ENCODE data around the gene TRIM54.
A peak's percentile ranks its signal among the peaks of the same experiment; 100 is the strongest.
"Not testable (repeated sequence)": the region's sequence is repeated elsewhere in the genome, so short reads cannot be mapped to it uniquely, and the experiment has no call there.

Gene TRIM54

DNA sequence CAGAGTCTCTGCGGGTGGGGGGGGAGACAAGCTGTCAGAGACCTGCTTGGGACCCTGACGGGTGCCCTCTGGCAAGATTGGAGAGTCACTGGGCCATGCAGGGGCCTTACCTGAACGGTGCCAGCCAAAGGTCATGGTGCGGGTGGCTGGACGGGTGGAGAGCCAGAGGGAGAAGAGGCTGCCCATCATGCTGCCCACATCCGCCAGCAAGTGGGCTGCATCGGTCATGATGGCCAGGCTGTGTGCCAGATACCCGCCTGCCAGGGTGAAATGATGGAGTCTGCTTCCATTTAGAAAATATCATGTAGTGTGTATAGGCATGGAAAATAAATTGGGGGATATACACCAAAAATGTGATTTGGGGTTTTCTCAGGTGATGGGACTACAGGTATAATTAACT is 24.2 kb upstream of the TRIM54 start:
- no peak for DNase-seq

DNA sequence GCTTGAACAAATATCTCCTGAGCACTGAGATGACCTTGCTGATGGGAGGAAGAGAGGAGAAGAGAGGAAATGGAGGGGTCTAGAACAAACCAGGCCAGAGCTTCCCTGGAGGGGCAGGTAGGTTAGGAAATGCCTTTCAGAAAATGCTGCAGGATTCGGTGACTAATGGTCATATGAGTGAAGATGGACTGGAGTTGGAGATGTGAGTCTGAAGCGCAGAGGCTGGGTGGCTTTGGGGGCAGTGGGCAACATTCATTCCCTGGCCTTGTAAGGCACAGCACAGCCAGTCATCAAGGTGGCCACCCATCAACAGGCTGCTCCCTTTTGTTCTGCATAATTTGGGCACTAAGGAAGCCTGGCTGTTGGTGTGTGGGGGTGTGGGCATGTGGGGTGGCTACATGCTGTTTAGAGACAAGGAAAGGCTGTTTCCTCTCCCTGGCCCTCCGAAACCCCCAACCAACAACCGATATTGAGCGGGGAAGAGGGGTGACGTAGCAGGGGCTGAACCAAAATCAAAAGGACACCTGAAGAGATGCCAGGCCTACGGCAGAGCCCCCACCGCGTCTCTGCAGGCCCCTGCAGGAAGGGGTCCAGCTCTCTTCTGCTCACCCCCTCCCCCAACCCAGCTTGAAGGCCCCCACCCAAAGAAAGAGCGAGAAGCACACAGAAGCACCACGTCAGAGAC is 20.8 kb upstream of the TRIM54 start:
- DNase-seq = no peak

DNA sequence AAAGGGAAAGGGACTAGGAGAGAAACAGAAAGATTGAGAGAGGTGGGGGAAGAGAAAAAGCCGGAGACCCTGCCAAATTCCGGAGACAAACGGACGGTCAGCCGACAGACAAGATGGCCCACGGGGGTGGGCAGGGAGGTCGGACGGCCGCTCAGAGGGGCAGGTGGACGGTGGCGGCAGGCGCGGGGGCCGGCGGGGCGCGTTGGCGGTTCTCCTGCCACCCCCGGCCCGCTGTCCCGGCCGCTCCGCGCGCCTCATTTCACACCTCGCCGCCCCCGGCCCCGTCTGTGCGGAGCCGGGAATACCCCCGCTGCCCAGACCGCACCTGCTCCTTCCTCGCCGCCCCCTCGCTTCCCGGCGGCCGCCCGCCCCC is 20.3 kb upstream of the TRIM54 start:
- DNase-seq = no peak

DNA sequence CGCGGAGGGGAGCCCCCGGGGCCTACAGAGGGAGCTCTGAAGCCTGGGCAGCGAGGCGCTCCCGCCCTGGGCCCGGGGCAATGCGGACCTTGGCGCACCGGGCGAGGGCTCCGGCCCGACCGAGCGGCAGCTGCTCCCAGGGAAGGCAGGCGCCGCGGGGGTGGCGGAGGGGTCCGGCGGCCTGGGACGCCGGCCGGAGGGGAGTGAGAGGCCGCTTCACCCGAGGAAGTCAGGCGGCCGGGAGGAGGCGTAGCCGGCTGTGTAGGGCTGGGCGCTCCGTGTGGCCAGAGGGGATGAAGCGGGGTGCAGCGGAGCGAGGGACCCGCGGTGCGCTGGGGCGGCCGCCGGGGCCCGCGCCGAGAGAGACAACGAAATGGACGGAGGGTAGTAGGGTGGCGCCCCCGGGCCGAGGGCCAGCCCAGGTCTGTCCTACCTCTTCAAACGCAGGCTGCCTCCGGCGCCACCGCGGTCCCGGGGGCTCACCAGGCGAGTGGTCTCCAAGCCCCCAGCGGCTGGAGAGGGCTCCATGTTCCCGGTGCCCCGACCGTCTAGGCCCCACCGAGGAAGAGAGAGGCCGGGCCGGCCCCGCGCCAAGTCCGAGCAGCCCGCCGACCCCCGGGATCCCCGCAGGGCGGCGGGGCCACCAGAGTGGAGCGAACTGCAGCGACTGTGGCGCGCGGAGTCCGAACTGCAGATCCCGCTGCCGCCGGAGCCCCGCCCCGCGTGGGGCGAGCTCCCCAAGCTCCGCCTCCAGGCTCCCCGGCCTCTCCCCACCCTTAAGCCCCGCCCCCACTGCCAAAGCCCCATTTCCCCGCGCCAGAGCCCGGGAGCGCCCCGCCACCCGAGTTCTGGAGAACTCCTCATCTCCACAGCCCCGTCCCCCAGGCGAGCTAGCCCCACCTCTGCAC is 19.6 kb upstream of the TRIM54 start, which contains the start of gene SLC30A3:
TSS of gene SLC30A3 (minus strand) at position 669 of the 908 bp plus-strand sequence. CDS start at position 528, 141 bp downstream.
- peak; percentile 87 for DNase-seq

DNA sequence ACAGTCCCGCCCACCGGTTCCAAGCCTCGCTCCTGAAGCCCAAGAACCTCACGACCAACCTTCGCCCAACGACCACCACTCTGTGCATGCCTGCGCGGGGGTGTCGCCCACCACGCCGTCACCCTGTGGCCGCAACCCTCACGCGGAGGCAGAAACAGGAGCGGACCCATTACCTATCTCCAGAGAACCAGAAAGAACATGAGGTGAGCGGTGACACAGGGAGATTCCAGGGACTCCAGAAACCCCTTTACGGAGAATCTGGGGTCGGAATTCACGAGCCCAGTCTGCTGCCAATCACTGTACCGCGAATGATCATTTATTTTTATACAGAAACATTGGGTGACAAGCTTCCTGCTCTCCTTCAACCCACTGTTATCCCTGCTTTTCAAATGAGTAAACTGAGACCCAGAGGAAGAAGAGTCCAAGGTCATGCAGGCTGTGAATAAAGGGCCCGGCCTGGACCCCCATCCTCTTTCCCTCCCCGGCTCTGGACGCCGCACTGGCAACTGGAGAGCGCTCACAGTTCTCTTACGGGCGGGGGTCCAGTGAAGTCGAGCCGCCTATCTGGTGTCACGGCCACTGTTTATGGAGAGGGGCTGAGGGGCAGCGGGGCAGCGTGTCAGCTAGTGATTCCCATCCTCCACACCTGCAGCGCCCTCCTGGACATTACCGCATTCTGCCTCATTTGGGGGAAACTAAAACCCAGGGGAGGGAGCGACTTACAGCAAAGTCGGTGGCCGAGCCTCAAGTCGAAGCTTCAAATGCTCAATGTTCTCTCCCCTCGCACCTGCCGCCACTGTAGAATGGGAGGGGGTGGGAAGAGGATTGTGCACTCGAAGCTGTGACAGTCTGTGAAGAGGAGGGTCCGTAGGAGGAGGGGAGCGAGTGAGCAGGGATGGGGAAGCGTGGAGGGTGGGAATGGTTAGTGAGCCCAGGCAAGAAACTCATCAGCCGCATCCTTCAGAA is 18.7 kb upstream of the TRIM54 start:
- DNase-seq = no peak

DNA sequence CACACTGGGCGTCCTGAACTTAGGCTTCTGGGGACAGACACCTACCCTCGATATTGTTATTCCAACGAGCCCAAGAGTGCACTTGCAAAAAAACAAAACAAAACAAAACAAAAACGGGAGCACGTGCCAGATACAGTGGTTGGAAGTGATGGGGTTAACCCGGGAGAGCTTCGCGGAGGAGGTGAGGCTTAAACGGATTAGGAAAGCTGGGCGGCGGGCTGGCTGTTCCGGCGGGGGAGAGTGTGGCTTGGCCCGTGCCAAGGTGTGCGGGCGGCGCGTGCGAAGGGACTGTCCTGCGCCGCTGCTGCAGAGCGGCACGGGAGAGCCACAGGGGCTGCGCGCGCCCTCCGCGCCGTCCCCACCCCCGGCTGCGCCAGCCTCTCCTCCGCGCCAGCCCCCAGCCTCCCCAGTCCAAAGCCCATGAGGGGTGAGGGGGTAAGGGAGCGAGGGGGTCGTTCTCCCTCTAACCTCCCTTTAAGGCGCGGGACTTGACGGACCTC is 17.9 kb upstream of the TRIM54 start:
- peak; percentile 15 for DNase-seq

DNA sequence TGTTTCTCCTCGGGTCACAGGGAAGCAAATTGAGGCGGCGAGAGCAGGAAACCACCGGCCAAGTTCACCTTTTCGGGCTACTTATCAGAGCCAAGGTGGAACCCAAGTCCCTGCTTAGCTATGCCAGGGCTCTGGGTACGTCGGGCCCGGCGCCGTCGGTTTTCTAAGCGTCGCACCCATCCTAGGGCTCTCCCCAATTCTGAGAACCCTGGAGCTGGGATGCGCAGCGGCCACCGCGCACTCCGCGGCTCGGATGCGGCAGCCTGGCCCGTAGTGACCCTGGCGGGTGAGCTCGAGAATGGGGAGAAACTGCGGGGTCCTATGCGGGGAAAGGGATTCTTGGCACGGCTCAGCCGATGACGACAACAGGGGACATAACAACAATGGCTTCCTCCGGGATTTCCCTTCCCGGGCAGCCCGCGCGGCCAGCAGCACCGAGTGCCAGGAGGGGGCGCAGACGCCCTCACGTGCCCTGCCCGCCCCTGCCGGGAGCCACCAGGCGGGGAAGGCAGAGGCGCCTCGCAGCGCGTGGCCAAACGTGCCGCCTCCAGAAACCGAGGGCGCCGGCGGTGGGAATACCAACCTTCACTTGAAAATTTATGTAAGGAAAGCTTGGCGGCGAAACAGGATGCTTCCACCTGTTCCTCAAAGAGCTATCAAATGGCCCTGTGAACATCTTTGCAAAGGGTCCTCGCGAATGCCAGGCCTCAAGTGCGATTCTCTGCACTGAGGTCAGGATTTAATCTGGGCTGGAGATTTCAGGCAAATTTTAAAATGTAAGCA is 17.3 kb upstream of the TRIM54 start:
- DNase-seq = peak; percentile 69

DNA sequence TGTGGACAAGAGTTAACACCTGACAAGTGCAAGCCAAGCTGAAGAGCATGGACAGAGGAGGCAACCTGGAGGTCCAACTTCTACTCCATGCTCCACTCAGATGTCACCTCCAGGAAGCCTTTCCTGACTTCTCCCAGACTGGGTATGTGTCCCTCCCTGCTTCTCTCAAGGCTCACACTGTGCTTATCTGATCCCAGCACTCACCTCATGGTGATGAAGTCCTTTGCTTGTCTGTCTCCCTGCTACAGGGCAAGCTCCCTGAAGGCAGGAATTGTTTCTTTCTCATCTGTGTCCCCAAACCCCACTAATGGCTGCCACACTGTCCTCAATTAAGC is 16.7 kb upstream of the TRIM54 start:
- no peak for DNase-seq

DNA sequence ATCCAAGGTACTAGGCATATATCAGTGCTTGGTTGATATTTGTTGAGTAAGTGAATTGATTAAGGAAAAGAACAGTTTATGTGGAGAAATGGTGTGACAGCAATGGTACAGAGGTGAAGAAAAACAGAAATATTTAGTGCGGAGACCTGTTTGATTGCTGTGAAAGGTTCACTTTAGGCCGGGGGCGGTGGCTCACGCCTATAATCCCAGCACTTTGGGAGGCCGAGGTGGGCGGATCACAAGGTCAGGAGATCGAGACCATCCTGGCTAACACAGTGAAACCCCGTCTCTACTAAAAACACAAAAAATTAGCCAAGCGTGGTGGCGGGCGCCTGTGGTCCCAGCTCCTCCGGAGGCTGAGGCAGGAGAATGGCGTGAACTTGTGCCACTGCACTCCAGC is 13.9 kb upstream of the TRIM54 start:
- DNase-seq = not testable (repeated sequence)

DNA sequence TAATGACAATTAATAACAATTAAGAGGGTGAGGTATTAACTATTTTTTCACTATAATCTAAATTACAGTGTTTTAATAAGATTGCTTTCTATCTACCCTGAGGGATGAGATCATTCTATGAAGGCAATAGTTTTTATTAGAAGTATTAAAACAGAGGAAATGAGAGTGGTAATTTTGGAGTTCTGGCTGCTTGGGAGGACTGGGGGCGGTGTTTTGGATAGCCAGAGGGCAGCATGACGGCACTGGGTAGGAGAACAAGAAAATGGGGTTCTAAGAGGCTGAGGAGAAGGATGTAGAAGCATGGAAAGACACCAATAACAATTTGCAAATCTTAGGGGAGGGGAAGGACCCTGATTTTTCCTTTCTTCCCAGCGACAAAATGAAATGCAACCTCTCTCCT is 12.1 kb upstream of the TRIM54 start:
- DNase-seq = no peak

DNA sequence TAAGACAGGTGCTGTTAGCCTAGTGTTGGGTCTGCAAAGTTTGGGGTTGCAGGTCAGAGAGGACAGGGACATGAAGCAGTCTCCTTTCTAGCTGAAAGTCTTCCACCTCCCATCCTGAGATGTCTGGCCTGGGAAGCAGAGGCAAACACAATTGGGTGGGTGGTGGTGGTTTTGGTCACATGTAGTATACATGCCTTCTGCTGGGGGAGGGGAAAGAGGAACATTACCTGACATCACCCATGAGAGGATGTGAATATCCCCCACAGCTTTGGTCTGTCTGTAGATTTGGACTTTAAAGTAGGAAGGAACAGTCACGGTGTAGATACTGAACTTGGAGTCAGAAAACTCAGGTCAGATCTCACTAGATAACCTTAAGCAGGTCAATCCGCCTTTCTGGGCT is 11.6 kb upstream of the TRIM54 start:
- DNase-seq = no peak

DNA sequence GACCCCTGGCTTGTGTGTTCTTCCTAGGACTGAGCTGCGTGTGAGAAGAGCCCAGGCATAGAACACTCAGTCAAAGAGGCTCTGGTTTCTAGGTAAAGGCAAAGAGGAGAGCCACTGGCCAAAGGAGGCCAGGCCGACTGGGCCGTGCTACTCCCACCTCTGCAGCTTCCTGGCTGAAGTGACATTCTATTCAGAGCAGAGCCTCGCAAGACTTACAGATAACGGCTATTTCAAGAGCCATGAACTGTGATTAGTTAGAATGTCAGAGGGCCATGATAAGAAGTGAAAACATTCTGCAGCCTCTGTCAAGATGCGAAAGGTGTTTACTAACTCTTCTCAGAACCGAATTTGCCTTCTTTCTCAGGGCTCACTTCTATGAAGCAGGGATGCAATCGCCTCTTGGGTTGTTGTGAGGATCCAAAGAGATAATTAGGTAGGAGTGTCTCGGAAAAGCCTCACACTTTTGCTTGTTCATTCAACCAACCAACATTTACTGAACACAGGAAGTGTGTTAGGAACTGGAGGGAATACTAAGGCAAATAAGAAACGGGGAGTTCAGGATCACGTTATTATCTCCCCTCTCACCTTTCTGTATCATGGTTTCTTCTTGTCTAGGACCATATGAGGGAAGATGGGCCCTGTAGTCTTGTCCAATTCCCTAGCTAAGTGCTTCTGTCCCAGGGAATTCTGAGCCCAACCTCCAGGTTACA is 10.4 kb upstream of the TRIM54 start:
- no peak for DNase-seq

DNA sequence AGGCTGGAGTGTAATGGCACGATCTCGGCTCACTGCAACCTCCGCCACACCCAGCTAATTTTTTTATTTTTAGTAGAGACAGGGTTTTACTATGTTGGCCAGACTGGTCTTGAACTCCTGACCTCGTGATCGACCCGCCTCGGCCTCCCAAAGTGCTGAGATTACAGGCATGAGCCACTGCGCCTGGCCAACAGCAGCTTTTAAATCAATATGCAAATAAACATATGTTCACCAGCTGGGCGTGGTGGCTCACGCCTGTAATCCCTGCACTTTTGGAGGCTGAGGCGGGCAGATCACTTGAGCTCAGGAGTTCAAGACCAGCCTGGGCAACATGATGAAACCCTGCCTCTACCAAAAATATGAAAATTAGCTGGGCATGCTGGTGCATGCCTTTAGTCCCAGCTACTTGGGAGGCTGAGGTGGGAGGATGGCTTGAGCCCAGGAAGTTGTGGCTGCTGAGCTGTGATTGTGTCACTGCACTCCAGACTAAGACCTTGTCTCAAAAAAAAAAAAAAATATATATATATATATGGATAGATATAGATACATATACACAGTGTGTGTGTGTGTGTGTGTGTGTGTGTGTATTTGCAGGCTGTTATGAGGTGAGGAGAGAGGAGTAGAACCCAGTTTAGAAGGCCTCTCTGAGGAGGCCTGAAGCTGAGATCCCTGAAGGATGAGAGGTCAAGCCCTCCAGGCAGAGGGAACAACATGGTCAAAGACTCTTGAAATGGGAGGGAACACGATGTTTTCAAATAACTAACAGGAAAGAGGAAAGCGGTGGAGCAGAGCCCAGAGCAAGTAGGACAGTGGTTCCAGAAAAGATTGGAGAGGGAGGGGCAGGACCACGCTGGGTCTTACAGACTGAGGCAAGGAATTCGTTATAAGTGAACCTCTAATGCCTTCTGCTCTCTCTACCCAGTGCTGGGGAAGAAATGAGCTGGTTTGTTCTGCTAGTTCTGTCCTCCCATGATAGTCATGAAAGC is 9.4 kb upstream of the TRIM54 start:
- DNase-seq = not testable (repeated sequence)

DNA sequence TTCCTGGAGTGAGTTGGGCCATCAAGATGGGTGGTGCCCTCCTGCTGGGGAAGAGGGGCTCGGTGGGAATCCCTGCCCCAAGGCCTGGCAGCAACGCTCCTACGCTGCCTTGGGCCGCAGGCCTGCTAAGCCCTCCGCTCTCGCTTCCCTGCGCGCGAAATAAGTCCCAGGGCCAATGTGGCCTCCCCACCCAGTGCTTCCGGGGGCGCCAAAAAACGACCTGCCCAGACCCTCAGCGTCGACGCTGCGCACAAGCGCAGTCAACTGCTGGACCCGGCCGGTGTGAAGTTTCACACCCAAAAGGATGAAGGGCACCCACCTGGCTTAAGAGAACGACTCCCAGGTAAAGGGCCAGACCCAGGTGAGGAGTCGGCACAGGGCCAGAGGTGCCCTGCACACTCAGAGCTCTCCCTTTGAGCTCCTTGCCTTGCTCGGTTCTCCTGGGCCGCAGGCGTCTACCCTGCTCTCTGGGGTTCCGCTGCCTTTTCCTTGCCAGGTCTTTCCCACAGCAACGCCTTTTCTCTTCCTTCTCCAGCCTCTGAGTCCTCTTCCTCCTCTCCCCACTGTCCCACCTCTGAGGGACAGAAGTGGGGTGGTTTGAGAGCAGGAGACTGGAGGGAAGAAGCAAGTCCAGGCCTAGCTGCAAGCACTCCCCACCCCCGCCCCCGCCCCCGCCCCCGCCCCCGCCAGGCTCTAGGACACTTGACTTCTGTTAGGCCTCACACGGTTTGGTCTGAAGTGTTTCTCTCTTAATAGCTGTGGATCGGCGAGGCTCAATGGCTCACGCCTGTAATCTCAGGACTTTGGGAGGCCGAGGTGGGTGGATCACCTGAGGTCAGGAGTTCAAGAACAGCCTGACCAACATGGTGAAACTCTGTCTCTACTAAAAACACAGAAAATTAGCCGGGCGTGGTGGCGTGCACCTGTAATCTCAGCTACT is 6.7 kb upstream of the TRIM54 start, which contains the start of gene DNAJC5G:
TSS of gene DNAJC5G (plus strand) at position 223 of the 940 bp plus-strand sequence. CDS start 1,296 bp downstream, outside the sequence.
- no peak for DNase-seq

DNA sequence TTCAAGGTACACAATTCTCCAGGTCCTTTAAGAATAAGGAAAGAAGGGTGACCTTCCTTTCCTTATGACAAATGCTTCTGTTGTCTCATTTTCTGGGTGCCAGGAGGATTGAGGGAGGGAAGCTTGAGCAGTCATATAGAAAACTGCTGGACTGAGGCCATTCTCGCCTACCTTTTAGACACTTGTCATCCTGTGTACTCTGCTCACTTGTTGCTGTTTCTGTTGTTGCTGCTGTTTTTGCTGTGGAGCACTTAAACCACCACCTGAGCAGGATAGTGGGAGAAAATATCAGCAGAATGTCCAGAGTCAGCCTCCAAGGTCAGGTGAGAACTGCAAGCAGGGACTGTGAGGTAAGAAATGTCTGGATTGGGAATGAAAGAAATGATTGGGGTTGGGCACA is 4.2 kb upstream of the TRIM54 start:
- no peak for DNase-seq

DNA sequence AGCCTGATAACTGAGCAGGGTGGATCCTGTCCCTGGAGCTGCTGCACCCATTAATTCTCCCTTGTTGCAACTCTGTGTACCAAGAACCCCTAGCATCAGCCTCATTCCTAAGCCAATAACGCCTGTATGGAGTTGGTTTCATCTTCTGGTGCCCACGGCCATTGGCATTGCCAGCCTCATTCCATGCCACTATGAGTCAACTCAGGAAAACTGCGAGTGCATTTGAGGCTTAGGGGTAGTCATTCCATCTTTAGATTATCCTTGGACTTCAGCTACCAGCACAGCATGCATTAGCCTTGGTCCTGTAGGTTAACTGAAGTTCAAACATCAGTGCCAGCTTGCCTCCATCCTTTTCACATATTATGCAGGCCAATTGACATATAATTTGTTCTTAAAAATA is 1.4 kb upstream of the TRIM54 start:
- no peak for DNase-seq

DNA sequence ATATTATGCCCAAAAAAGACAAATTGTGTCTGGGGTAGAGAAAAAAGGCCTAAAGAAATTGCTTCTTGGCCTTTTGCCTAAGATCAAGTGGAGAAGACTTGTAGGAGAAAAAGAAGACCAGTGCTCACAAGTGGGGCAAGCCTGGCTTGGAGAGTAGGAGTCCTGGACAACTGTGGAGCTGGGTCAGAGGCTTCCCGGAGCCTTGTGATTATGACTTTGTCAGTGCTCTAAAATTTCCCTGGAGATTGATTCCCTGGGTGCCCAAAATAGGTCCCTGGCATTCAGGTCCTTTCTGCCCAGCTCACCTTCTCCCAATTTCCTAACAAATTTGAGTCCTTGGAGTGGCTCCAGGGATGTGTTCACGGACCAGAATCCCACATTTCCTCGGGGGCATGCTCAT is 787 bp upstream of the TRIM54 start:
- DNase-seq = no peak

DNA sequence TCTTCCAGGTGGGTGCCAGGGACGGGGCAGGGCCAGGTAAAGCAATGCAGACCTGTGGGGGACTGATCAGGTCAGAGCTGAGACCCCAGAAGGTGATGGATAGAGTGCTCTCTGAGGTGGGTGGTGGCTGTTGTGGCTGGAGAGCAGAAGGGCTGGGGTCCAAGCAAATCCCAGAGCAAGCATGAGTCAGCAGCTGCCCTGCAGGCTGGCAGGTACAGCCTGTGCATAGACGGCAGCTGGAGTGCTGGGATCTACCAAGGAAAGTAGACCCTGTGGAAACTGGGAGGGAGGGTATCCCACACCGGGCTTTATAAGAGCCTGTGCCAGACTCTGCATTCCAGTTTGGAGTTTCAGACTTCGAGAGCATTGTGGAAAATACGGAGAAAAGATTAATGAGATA is 663 bp downstream of the TRIM54 start:
- no peak for DNase-seq

DNA sequence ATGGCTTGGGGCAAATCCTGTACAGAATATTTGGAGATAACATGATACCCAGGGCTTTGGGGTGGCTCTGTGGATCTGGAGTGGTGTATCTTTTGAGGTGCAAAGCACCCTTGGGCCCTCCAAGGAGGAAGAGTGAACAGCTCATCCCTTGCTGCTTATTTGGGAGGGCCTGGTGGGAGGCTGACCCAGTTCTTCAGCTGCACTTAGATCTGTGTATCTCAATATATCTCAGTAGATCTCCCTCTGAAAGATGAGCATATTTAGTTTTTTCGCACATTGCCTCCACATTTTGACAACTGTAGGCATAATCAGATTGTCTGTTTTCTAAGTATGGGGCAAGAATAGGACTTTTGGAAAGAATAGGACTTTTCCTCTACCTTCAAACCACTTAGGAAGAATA is 2.8 kb downstream of the TRIM54 start:
- no peak for DNase-seq

Measured in CD4-positive, alpha-beta T cell treated with Interleukin-6 for 4 hours (primary cell).